HepG2 (cell line): Measurements from ENCODE around the gene KIF2C. TPM values are rescaled to one million over a fixed set of nuclear protein-coding genes. Genes with fewer than 3 reads are reported as not detected.

ENCODE experiments used
- ATF7 ChIP-seq, 2 experiments: fragments of 450-650 bp in 1 of 2; sonication (generic) in 1 of 2; formaldehyde crosslinking in 1 of 2; IDR thresholded peaks; 2 replicates each; pipeline versions ENCODE4 v1.4.0 to v1.6.1; 2016 to 2020; ENCODE audit warnings: antibody characterized with exemption in 1 of 2, mild to moderate bottlenecking in 1 of 2, missing genetic modification reagents in 1 of 2
- CERS6 ChIP-seq: sonication (generic); formaldehyde crosslinking; IDR thresholded peaks from 2 replicates; pipeline ENCODE4 v1.5.0; 2020; ENCODE audit warnings: missing genetic modification reagents
- ERF ChIP-seq: IDR thresholded peaks from 2 replicates; pipeline ENCODE4 v1.6.1; 2018; ENCODE audit warnings: missing biosample characterization, missing genetic modification reagents
- ESRRA ChIP-seq: sonication (generic); formaldehyde crosslinking; IDR thresholded peaks from 2 replicates; pipeline ENCODE4 v1.5.1; 2020; ENCODE audit warnings: mild to moderate bottlenecking, low read depth, missing genetic modification reagents
- FOXO4 ChIP-seq: sonication (generic); formaldehyde crosslinking; conservative IDR thresholded peaks from 2 replicates; pipeline ENCODE4 v1.8.1; 2023; ENCODE audit warnings: missing genetic modification reagents
- GABPB1 ChIP-seq: IDR thresholded peaks from 2 replicates; pipeline ENCODE4 v1.6.1; 2016; ENCODE audit warnings: mild to moderate bottlenecking, missing genetic modification reagents, moderate library complexity, missing compliant biosample characterization
- GMEB2 ChIP-seq: IDR thresholded peaks from 2 replicates; pipeline ENCODE4 v1.6.1; 2016; ENCODE audit warnings: missing biosample characterization, missing genetic modification reagents, low read depth
- HINFP ChIP-seq: sonication (generic); formaldehyde crosslinking; IDR thresholded peaks from 2 replicates; pipeline ENCODE4 v1.4.0; 2020; ENCODE audit warnings: low read depth, mild to moderate bottlenecking, missing genetic modification reagents
- IRF9 ChIP-seq: sonication (generic); formaldehyde crosslinking; IDR thresholded peaks from 2 replicates; pipeline ENCODE4 v1.8.0; 2022; ENCODE audit warnings: missing genetic modification reagents, mild to moderate bottlenecking, borderline replicate concordance
- ISL2 ChIP-seq: sonication (generic); formaldehyde crosslinking; IDR thresholded peaks from 2 replicates; pipeline ENCODE4 v1.5.0; 2020; ENCODE audit warnings: missing genetic modification reagents
- PHF20 ChIP-seq: sonication (generic); formaldehyde crosslinking; IDR thresholded peaks from 2 replicates; pipeline ENCODE4 v1.5.0; 2020; ENCODE audit warnings: mild to moderate bottlenecking, missing genetic modification reagents
- RCOR2 ChIP-seq: IDR thresholded peaks from 2 replicates; pipeline ENCODE4 v1.6.1; 2016; ENCODE audit warnings: missing biosample characterization, missing genetic modification reagents
- REPIN1 ChIP-seq: sonication (generic); formaldehyde crosslinking; IDR thresholded peaks from 2 replicates; pipeline ENCODE4 v1.8.0; 2022; ENCODE audit warnings: missing genetic modification reagents, low read depth, mild to moderate bottlenecking, borderline replicate concordance
- SRSF4 ChIP-seq: fragments of 200-400 bp; formaldehyde crosslinking; IDR thresholded peaks from one replicate; pipeline ENCODE4 v1.6.1; 2018; ENCODE audit warnings: mild to moderate bottlenecking, low read depth, low read length, moderate library complexity; ENCODE audit not compliant: poor library complexity, severe bottlenecking
- TBP ChIP-seq: sonication (generic); formaldehyde crosslinking; IDR thresholded peaks from 2 replicates; pipeline ENCODE4 v1.5.0; 2020; ENCODE audit warnings: missing genetic modification reagents
- ZBTB8A ChIP-seq: sonication (generic); formaldehyde crosslinking; IDR thresholded peaks from 2 replicates; pipeline ENCODE4 v1.4.0; 2020; ENCODE audit warnings: mild to moderate bottlenecking, low read depth, missing genetic modification reagents, borderline replicate concordance
- ZFP36L2 ChIP-seq: sonication (generic); formaldehyde crosslinking; IDR thresholded peaks from 2 replicates; pipeline ENCODE4 v1.4.0; 2020; ENCODE audit warnings: missing genetic modification reagents
- ZKSCAN5 ChIP-seq: sonication (generic); formaldehyde crosslinking; IDR thresholded peaks from 2 replicates; pipeline ENCODE4 v1.5.1; 2020; ENCODE audit warnings: mild to moderate bottlenecking, missing genetic modification reagents
- polyA plus RNA-seq, 8 experiments: library from polyadenylated mRNA; depleted of rRNA in 3 of 8; stranded (reverse) in 7 of 8; unstranded in 1 of 8; fragments of >200 nt; fragmentation: Illumina TruSeq in 4 of 8; extraction: Trizol in 4 of 8; gene quantifications; 2 replicates each; pipeline versions ENCODE4 v1.2.1 to v1.2.3, GENCODE V29; 2011 to 2016; ENCODE audit warnings: low read depth in 4 of 8, missing spikeins in 1 of 8, mixed read lengths in 1 of 8; ENCODE audit not compliant: insufficient read depth in 1 of 8
- total RNA-seq, 5 experiments: library from RNA; depleted of rRNA; stranded (reverse); fragments of >200 nt; fragmentation: Illumina TruSeq; extraction: Trizol; gene quantifications; 2 replicates each; pipeline ENCODE4 v1.2.3, GENCODE V29; 2016; ENCODE audit warnings: low read depth in 1 of 5

Gene KIF2C
- total and polyA plus RNA-seq, 2 of the 13 experiments (the other 11 are each of a cell fraction or from before 2014, with no cell fraction given), result 29.7 to 53.7 TPM

- TF ChIP-seq SRSF4 (no peak), ESRRA (CRISPR knock-in tag) (no peak; the same call in 1 of the 2 replicates), GABPB1 (peak; percentile 91), ATF7 (IDR thresholded peaks at IDR 0.05) (no peak), ATF7 (CRISPR knock-in tag; IDR thresholded peaks at IDR 0.05) (0 out of 2 replicates have a peak, but pooled peaks have one; percentile 8), IRF9 (CRISPR knock-in tag) (0 out of 2 replicates have a peak, but pooled peaks have one; percentile 52), RCOR2 (CRISPR knock-in tag) (no peak), CERS6 (CRISPR knock-in tag) (no peak), GMEB2 (CRISPR knock-in tag) (no peak; the same call in 1 of the 2 replicates), HINFP (CRISPR knock-in tag) (no peak), ZFP36L2 (0 out of 2 replicates have a peak, but pooled peaks have one; percentile 9), FOXO4 (no peak), REPIN1 (CRISPR knock-in tag) (peak; percentile 27; the same call in 1 of the 2 replicates), ZKSCAN5 (CRISPR knock-in tag) (no peak), ERF (CRISPR knock-in tag) (peak; percentile 64), PHF20 (CRISPR knock-in tag) (peak; percentile 47; the same call in 1 of the 2 replicates), ISL2 (CRISPR knock-in tag) (0 out of 2 replicates have a peak, but pooled peaks have one; percentile 11), ZBTB8A (peak; percentile 35; the same call in 1 of the 2 replicates), TBP (no peak)
Measured at GRCh38 chr1:44784094-44785028, 44.7 kb downstream of the KIF2C start (continued).
